Activated CD4-positive, alpha-beta T cell treated with anti-CD3 and anti-CD28 coated beads for 24 hours (primary cell): ENCODE results near the gene SLC4A4.

Experiments used
- DNase-seq, 2 donors: peaks; one replicate each; pipeline ENCODE4 v3.0.0-alpha.2; 2020; ENCODE audit warnings: low read depth in 2 of 2

Gene SLC4A4

DNA sequence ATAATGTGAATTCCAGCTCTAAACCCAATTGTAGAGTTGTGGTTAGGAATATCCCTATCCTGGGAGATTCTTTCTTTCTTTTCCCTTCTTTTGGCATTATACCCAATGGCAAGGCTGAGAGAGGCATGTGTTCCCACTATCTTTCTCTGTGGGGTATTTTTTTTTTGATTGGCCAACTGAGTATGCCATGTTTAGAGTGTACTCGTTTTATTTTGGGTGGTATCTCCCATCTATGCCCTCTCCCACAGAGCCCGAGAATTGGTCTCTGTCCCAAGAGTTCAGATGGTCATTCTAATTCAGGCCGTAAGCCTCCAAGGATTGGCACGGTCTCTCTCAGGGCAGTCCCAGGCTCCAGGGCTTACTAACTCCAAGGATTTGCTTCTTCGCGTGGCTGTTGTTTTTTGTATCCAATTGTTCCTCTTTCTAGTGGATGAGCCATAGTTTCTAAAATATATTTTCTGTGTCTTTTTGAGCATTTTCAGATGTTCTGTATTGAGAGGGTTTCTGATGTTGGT lies 198.8 kb downstream of the SLC4A4 start:
- no peak for DNase-seq

DNA sequence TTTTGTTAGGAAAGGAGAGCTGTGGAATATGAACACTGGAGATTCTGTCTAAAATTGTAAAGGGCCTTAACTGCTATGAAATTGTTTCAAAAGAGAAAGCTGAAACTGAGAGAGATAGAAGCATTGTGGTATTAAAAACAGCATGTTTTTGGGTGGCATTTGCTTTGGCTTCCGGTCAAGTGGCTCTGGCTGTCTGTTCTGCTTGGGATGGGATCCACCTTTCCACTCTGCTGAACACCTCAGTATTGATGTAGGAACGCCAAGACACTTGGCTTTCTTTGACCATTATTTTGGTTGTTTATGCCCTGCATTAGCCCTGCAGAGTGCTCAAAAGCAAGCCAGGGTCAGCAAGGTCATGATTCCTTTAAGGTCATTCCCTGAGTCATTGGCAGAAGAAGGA lies 199.7 kb downstream of the SLC4A4 start:
- DNase-seq = no peak

- no peak for DNase-seq
Observed at GRCh38 chr4:71540749-71541269, 202.0 kb downstream of the SLC4A4 start.

DNA sequence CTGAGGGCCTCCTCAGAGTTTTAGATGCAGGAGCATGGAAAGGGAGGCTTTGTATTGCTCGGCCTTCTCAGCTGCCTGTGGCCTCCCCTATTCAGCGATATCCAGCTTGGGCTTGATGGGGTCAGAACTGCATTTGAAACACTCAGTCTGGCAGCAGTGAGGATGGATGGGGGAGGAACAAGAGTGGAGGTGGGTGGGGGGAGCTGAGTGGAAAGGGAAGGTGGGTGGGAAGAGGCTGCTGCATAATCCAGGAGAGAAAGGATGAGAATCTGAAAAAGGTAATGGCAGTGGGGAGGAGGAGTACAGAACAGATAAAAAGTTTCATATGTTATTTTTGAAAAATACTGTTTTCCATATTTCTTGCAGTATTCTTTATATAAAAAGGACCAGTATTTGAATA lies 202.7 kb downstream of the SLC4A4 start:
- no peak for DNase-seq

DNA sequence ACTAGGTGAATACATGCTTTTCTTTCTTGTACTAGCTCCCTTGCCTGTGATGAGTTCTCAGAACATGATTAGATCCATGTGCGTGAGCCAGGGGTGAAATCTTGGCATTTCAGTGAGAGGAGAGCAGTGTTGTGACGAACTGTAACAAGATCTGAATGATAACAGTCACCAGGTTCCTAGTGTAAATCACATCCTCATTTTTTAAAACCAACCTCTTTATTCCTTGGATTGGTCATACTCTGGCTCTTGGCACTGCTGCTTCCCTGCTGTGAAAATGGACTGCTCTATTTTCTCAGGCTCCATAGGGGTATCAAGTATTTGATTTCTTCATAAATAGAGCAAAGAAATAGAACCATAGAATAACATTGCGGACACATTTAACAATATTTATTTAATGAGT lies 206.3 kb downstream of the SLC4A4 start:
- DNase-seq = no peak

DNA sequence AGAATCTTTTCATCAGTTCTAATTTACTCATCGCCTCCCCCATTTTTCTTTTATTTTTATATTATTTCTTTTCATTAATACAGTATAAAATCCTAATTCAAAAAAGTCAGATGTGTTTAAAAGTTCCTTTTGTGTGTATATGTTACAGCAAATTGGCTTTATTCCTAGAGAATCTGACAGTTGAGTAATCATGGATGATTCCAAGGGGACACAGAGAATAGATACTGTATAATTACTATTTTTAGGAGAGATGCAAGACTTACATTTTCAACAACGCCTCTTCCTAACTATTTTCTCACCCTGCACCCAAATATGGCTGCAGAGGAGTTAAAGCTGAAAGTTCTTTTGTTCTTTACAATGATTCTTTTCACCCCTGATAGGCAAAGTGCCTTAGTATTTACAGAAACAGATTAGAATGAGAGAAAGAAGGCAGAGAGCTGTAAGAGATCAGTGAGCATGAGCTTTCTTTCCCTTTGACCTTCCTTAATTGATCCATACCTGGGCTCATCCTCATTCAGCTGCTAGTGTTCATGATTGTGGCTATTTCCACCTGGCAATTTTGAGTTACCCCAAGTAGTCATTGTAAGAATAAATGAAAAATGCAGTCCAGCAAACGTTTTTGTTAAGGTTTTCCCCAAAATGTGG lies 210.8 kb downstream of the SLC4A4 start:
- DNase-seq = no peak

GRCh38 chr4:71550220-71551165 lies 211.7 kb downstream of the SLC4A4 start:
- no peak for DNase-seq

DNA sequence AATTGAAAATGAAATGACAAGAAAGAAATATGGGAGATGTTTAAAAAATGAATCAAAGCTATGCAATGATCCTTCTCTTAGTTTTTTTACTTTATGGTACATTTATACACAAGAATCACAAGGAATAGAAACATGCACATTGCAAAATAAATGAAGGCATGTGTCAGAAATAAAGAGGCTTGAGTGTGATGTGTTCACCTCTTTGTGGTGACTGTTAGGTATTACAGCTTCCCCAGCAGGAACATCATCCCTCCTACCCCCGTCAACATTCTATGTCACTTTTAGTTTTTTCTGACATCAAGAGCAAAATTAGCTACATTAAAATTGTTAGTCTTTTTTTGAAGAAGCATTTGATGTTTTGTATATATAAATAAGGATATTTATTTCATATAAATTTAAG lies 214.8 kb downstream of the SLC4A4 start:
- DNase-seq = no peak

GRCh38 chr4:71554025-71554424 lies 215.2 kb downstream of the SLC4A4 start:
- DNase-seq = no peak

DNA sequence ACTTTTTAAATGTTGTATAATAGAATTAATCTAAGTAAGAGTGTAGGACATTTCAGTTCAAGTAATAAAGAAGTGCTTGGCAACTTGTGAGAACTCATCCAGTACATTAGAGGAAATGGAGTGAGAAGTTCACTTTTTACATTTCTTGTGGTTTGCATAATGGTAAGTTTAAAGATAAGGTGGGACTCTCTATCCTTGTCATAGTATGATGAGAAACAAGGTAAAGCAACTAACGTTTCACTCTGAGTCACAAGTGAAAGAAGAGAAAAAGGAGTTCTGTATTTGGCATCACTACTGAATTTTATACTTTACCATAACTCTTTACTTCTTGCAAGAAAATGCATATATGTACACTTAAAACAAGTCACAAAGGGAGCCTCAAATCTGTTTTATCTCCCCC lies 219.4 kb downstream of the SLC4A4 start:
- no peak for DNase-seq

DNA sequence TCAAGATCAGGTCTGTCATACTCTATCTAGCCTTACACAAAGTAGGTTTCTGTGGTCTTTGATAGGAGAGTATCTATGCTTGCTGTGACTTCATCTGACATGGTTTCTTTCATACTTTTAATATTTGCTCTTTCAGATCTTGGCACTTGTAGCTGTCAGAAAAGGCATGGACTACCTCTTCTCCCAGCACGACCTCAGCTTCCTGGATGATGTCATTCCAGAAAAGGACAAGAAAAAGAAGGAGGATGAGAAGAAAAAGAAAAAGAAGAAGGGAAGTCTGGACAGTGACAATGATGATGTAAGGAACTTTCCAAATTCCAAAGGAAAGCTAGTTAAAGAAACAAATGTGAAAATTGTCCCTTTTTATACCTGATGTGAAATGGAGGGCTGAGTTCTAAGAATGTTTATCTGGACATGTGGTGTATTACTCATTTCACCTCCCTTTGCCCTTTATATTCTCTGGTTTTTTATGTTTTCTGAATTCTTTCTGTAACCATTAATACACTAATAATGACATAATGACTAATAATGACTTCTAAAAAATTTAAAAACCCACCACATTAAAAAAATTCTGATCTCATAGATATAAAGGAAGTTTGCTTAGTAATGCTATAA lies 221.2 kb downstream of the SLC4A4 start:
- DNase-seq = no peak

- DNase-seq = no peak
Observed at GRCh38 chr4:71564775-71565174, 226.0 kb downstream of the SLC4A4 start.

- DNase-seq = no peak
Observed at GRCh38 chr4:71566856-71567255, 228.0 kb downstream of the SLC4A4 start.

DNA sequence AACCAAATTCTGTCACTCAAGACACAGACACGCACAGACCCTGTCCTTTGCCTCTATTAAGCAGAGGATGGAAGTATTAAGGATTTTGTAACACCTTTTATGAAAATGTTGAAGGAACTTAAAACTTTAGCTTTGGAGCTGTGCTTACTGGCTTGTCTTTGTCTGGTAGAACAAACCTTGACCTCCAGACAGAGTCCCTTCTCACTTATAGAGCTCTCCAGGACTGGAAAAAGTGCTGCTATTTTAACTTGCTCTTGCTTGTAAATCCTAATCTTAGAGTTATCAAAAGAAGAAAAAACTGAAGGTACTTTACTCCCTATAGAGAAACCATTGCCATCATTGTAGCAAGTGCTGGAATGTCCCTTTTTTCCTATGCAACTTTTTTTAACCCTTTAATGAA lies 229.3 kb downstream of the SLC4A4 start:
- no peak for DNase-seq

DNA sequence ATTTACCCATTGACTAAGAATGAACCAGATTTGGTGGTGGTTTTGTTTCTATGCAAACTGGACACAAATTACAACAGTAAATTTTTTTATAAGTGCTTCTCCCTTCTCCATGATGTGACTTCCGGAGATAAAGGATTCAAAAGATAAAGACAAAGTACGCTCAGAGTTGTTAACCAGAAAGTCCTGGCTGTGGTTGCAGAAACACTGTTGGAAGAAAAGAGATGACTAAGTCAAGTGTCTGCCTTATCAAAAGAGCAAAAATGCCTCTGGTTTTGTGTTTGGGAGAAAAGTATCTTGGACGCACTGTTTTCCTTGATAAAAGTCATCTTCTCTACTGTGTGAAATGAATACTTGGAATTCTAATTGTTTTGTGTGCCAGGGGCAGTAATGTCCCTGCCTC lies 231.7 kb downstream of the SLC4A4 start:
- no peak for DNase-seq

DNA sequence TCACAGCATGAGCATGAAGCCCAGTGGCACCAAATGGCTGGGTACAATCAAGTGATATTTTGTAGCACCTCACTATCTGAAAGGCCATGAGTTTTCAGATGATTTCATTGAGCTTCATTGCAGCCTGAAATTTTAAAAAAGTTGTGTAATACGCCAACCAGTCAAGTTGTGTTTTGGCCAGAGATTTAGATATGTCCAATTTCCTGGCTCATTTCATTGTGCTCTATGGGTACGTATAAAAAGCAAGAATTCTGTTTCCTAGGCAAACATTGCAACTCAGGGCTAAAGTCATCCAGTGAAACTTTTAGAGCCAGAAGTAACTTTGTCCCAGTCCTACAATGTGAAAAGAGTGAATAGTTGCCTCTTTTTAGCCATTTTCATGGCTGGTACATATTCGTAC lies 232.5 kb downstream of the SLC4A4 start:
- no peak for DNase-seq

- no peak for DNase-seq
Observed at GRCh38 chr4:71583971-71584370, 245.2 kb downstream of the SLC4A4 start.

DNA sequence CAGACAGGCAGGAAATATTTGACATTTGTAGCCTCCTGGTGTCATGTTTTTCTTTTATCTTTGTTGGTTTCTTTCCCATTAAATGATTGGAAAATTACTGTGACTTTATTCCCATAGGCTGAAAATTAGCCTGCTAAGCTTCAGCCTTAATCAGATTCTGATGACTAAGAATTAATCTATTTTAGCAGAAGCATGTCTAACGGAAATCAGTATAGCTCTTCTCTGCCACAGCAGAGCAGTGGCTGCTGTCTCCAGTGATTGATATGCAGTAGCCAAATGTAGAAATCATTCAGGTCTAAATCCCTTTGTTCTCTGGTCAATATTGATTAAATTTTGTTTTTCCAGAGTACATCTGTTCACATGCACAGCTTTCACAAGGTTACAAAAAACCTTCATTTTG lies 245.8 kb downstream of the SLC4A4 start:
- no peak for DNase-seq

GRCh38 chr4:71586087-71586763 lies 247.4 kb downstream of the SLC4A4 start:
- DNase-seq = no peak

- no peak for DNase-seq
Observed at GRCh38 chr4:71587995-71588394, 249.2 kb downstream of the SLC4A4 start.

DNA sequence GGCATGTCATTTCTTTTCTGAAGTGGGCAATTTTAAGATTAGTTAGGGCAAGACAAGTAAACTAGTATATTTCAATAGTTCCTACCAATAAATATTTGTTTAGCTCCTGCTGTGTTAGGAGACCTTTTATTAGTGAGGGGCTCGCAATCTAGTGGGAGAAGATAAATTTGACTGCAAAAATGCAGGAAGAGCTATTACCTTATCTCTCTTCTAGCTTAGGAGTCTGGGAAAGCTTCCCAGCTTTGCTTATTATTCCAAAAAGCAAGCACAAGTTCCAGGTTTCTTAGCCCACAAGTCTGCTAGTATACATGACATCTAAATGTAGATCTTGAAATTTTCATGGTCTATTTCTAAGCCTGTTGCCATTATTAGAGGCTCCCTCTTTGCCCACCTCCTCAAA lies 254.0 kb downstream of the SLC4A4 start:
- DNase-seq = no peak

DNA sequence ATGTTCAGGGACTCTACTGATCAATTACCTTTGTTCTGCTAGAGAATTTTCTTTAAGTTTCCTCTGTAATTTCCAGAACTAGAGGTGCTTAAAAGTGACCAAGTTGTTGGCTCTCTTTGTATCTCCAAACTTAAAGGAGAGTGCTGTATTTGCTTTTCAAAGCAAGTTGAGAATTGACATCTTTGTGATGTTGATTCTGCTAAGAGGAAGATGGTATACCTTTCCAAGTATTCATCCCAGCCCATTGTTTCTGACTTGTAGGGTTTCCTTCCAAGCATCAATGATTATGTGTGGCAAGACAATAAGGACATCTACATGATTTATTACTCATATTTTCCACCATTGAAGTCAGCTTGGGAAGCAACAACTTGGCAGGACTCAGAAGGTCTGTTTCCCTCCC lies 254.5 kb downstream of the SLC4A4 start:
- DNase-seq = no peak
